ENCODE results near the gene RPS14.

RPS14 gene

GRCh38 chr5:150397146-150397781 lies 52.3 kb downstream of the RPS14 start:
- Histone ChIP-seq H3K27me3 (no peaks in the 10 kb centered on the region), H3K9me3 (no peaks in the 10 kb centered on the region), H3K4me1 (peaks cover 43% of the 10 kb centered on the region), H3K9ac (no peak overlapping the region), H3K4me2 (no peak overlapping the region), H3K4me3 (no peak overlapping the region), H3K27ac (no peak overlapping the region), H3K36me3 (peaks cover 100% of the 10 kb centered on the region), H4K20me1 (peaks cover 90% of the 10 kb centered on the region)
- no peak for TF ChIP-seq Cebpa-rat (IDR thresholded peaks at IDR 0.05)

DNA sequence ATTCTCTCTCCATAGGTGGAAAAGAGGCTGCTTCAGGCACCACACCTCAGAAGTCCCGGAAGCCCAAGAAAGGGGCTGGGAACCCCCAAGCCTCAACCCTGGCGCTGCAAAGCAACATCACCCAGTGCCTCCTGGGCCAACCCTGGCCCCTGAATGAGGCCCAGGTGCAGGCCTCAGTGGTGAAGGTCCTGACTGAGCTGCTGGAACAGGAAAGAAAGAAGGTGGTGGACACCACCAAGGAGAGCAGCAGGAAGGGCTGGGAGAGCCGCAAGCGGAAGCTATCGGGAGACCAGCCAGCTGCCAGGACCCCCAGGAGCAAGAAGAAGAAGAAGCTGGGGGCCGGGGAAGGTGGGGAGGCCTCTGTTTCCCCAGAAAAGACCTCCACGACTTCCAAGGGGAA lies 53.3 kb downstream of the RPS14 start:
- Histone ChIP-seq H3K9me3 (no peaks in the 10 kb centered on the region), H3K9ac (no peak overlapping the region), H4K20me1 (peaks cover 90% of the 10 kb centered on the region), H3K27ac (0 out of 2 replicates have a peak overlapping the region, but pooled peaks have one; percentile 0), H3K4me2 (no peak overlapping the region), H3K36me3 (peaks cover 100% of the 10 kb centered on the region), H3K4me3 (no peak overlapping the region), H3K27me3 (no peaks in the 10 kb centered on the region), H3K4me1 (peaks cover 43% of the 10 kb centered on the region)
- no peak for TF ChIP-seq Cebpa-rat (IDR thresholded peaks at IDR 0.05)

GRCh38 chr5:150395688-150395975 lies 53.9 kb downstream of the RPS14 start:
- H3K27me3 ChIP-seq = no peaks in the 10 kb centered on the region
- H3K4me1 ChIP-seq = peaks cover 47% of the 10 kb centered on the region
- H3K4me2 ChIP-seq = no peak overlapping the region
- no peak for TF ChIP-seq Cebpa-rat (IDR thresholded peaks at IDR 0.05)
- peaks cover 90% of the 10 kb centered on the region for H4K20me1 ChIP-seq
- H3K27ac ChIP-seq = no peak overlapping the region
- H3K9ac ChIP-seq = no peak overlapping the region
- no peak overlapping the region for H3K4me3 ChIP-seq
- H3K9me3 ChIP-seq = no peaks in the 10 kb centered on the region
- peaks cover 100% of the 10 kb centered on the region for H3K36me3 ChIP-seq

GRCh38 chr5:150394912-150395687 lies 54.4 kb downstream of the RPS14 start:
- H3K27me3 ChIP-seq = no peaks in the 10 kb centered on the region
- H4K20me1 ChIP-seq = peaks cover 85% of the 10 kb centered on the region
- no peak overlapping the region for H3K9ac ChIP-seq
- no peak overlapping the region for H3K4me3 ChIP-seq
- peaks cover 44% of the 10 kb centered on the region for H3K4me1 ChIP-seq
- H3K27ac ChIP-seq = peak overlapping the region; percentile 64
- peak overlapping the region; percentile 37 for H3K4me2 ChIP-seq
- peaks cover 100% of the 10 kb centered on the region for H3K36me3 ChIP-seq
- no peak for TF ChIP-seq Cebpa-rat (IDR thresholded peaks at IDR 0.05)
- no peaks in the 10 kb centered on the region for H3K9me3 ChIP-seq

- H4K20me1 ChIP-seq = peaks cover 75% of the 10 kb centered on the region
- no peaks in the 10 kb centered on the region for H3K27me3 ChIP-seq
- H3K4me1 ChIP-seq = peaks cover 34% of the 10 kb centered on the region
- TF ChIP-seq Cebpa-rat (IDR thresholded peaks at IDR 0.05) = no peak
- no peak overlapping the region for H3K9ac ChIP-seq
- no peak overlapping the region for H3K4me3 ChIP-seq
- H3K4me2 ChIP-seq = peak overlapping the region; percentile 37
- H3K36me3 ChIP-seq = peaks cover 100% of the 10 kb centered on the region
- 0 out of 2 replicates have a peak overlapping the region, but pooled peaks have one; percentile 7 for H3K27ac ChIP-seq
- no peaks in the 10 kb centered on the region for H3K9me3 ChIP-seq
These were observed 55.4 kb downstream of the RPS14 start for GRCh38 chr5:150394131-150394530.

- Histone ChIP-seq H3K4me2 (no peak overlapping the region), H3K36me3 (peaks cover 100% of the 10 kb centered on the region), H3K9ac (no peak overlapping the region), H3K27ac (no peak overlapping the region), H3K4me3 (no peak overlapping the region), H3K9me3 (no peaks in the 10 kb centered on the region), H3K4me1 (peaks cover 29% of the 10 kb centered on the region), H4K20me1 (peaks cover 65% of the 10 kb centered on the region), H3K27me3 (no peaks in the 10 kb centered on the region)
- no peak for TF ChIP-seq Cebpa-rat (IDR thresholded peaks at IDR 0.05)
These were observed 56.4 kb downstream of the RPS14 start for GRCh38 chr5:150393096-150393645.

DNA sequence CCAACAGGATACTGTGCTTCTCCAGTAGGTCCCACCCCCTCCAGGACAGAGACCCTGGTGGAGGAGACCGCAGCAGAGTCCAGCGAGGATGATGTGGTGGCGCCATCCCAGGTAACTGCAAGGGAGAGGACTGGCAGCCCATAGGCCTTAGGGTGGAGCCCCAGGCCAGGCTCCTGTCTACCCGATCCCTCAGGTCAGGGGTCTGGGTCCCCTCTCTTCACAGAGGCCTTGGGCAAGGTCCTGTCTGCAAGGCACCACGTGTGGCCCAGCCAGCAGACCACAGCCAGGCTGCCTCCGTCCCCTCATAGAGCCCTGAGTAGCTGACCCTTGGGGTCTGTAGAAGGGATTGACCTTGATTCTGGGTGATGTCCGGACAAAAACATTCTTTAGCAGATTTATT lies 56.9 kb downstream of the RPS14 start:
- Histone ChIP-seq H3K27me3 (no peaks in the 10 kb centered on the region), H3K27ac (0 out of 2 replicates have a peak overlapping the region, but pooled peaks have one; percentile 22), H3K9ac (no peak overlapping the region), H4K20me1 (peaks cover 61% of the 10 kb centered on the region), H3K4me2 (no peak overlapping the region), H3K9me3 (no peaks in the 10 kb centered on the region), H3K4me1 (peaks cover 29% of the 10 kb centered on the region), H3K4me3 (no peak overlapping the region), H3K36me3 (peaks cover 100% of the 10 kb centered on the region)
- no peak for TF ChIP-seq Cebpa-rat (IDR thresholded peaks at IDR 0.05)
